Measurements from ENCODE around the gene LRRC61.

The LRRC61 gene

DNA sequence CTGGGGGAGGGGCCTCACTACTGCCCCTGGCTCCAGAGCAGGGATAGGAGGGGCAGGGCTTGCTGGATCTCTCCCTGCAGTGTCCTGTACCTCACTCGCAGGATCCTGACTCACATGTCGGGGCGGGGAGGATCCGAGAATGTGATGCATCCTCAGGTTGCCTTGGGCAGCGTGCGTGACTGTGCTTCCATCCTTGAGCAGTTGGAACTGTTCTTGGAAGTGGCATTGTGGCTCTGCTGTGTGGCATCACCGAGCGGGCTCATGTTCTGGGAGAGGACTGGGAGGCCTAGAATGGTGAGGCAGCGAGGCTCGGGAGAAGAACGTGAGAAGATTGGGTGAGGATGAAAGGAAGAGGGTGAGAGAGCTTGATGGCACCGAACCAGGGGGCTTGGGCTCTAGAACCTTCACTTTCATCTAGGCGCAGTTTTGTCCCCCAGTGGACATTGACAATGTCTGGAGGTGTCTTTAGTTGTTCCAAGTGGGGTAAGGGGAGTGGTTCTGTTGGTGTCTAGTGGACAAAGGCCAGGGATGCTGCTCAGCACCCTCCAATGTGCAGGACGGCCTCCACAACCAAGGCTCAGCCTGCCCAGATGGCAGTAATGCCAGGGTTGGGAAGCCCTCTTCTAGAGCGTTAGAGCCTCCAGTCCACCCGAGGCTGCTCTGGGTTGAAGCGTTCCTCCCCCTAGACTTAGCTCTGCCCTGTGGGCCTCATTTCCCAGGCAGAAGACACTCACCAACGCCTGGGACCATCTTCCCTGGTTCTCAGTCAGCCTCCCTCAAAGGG is 9.9 kb downstream of the LRRC61 start:
- no peak for DNase-seq (ENCODE audit: low spot score)

DNA sequence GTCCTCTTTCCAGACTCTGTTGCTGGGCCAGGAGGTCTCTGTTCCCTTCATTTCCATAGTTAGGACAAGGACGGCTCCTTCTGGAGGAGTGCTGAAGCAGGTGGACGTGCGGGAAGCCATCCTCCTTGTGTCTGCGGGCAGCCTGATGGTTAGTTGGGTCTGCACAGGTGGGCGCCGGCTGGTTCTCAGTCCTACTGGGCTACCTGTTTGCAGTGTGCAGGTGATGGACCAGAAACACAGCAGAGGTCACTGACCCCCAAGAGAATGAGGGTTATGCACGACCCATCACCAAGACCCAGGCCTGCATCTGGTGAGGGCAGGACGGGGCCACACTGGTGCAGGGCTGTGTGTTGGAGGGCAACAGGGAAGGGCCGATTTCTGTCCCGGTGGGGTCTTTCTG is 10.5 kb downstream of the LRRC61 start:
- DNase-seq (ENCODE audit: low spot score) = no peak

DNA sequence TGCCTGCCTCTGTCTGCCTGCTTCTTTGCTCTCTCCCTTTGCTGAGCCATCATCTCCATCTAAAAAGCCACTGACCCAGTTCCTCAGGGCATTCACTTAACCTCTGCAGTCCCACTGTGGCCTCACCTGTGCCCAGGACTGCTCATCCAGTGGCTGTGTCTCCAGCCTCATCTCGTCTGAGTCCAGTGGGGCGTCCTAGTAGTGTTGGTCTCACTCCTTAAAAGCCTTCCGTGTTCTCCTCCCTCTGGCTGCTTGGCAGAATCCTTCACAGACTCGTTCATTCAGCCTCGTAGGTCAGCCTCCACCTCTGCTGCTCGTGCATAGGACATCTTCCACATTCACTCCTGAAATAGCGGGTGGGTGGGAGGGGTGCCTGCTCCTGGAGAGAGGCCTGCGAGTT is 11.0 kb downstream of the LRRC61 start:
- no peak for DNase-seq (ENCODE audit: low spot score)

GRCh38 chr7:150335108-150335773 is 12.1 kb downstream of the LRRC61 start:
- no peak for DNase-seq (ENCODE audit: low spot score)

DNA sequence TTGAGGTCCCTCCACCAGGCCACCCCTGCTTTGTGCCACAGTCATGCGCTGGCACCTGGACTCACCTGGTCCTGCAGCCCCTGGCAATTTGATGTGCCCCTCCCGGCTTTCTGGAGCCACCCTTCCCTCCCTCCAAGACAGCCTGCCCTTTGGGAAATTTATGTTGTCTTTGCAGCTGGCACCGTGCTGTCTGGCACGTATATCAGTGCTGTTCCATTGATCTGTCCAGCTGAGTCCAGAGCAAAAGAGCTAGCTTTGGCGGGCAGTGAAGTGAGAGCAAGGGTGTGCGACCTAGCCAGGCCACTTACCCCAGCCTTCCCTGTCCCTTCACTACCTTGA is 12.6 kb downstream of the LRRC61 start:
- DNase-seq (ENCODE audit: low spot score) = no peak

- no peak for DNase-seq (ENCODE audit: low spot score)
Observed at GRCh38 chr7:150336746-150337145, 13.6 kb downstream of the LRRC61 start.

- DNase-seq (ENCODE audit: low spot score) = no peak
Observed at GRCh38 chr7:150337179-150337578, 14.0 kb downstream of the LRRC61 start.

GRCh38 chr7:150337659-150338081 is 14.5 kb downstream of the LRRC61 start:
- DNase-seq (ENCODE audit: low spot score) = no peak

- DNase-seq (ENCODE audit: low spot score) = no peak
Observed at GRCh38 chr7:150338166-150338829, 15.1 kb downstream of the LRRC61 start.

DNA sequence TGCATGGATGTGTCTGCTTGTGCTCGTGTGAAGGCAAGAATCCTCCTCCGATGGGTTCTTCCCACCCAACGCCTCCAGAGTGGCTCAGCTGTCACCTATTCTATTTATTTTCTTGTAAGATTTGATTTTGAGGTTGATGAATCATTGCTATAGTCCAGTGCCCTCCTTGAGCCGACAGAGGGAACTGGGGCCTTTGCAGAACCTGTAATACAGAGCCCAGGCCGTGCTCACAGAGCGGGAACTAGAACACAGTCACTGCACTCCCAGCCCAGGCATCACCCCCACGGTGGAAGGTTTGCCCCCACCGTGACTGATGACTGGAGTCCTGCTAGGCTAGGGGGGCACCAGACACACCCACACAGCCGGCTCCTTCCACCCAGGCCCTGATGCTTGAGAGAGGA is 16.3 kb downstream of the LRRC61 start:
- no peak for DNase-seq (ENCODE audit: low spot score)

GRCh38 chr7:150340024-150340749 is 17.0 kb downstream of the LRRC61 start:
- no peak for DNase-seq (ENCODE audit: low spot score)

- DNase-seq (ENCODE audit: low spot score) = no peak
Observed at GRCh38 chr7:150340875-150341262, 17.7 kb downstream of the LRRC61 start.

GRCh38 chr7:150341263-150342120 is 18.3 kb downstream of the LRRC61 start, which contains the start of gene RARRES2:
TSS of gene RARRES2 (minus strand) at chr7:150341629. CDS start at chr7:150340609, 1,020 bp downstream.
- no peak for DNase-seq (ENCODE audit: low spot score)

DNA sequence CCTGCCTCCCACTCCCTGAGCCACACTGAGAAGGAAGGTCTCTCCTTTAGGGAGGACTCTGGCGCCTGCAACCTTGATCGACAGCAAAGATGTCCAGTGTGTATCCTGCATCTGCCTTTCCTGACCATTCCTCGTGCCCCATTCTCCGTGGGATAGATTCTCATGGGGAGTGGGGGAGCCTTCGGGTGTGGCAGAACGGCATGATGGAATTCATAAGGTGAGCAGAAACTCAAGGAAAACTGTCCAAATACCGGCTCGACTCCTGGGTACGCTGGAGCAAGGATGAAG is 18.9 kb downstream of the LRRC61 start:
- no peak for DNase-seq (ENCODE audit: low spot score)

DNA sequence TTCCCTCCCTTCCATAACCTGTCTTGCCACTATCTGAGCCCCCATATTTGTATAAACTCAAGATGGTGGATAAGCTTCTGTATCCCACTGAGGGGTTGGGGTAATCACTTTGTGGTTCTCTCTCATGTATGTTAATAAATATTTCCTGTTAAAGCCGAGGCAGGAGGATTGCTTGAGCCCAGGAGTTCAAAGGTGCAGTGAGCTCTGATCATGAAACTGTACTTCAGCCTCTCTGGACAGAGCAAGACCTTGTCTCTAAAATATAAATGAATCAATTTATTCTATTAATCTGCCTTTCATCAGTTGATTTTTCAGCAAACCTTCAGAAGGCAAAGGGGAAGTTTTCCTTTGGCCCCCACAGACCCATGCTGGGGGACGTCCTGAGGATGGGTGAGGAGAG is 20.1 kb downstream of the LRRC61 start:
- DNase-seq (ENCODE audit: low spot score) = no peak

- no peak for DNase-seq (ENCODE audit: low spot score)
Observed at GRCh38 chr7:150344299-150344698, 21.1 kb downstream of the LRRC61 start.

- DNase-seq (ENCODE audit: low spot score) = no peak
Observed at GRCh38 chr7:150345012-150345411, 21.9 kb downstream of the LRRC61 start.

DNA sequence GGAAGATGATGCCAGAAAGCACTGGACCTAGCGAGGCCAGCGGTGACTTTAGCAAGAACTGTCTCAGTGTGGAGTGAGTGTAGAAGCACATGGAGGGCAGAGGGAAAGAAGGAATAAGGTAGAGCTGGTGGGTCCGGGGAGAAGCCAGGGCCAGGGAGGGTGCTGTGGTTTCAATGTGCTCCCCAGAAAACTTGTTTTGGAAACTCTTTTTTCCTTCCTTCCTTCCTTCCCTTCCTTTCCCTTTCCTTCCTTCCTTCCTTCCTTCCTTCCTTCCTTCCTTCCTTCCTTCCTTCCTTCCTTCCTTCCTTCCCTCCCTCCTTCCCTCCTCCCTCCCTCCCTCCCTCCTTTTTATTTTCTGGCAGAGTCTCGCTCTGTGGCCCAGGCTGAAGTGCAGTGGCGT is 23.8 kb downstream of the LRRC61 start:
- DNase-seq (ENCODE audit: low spot score) = no peak

DNA sequence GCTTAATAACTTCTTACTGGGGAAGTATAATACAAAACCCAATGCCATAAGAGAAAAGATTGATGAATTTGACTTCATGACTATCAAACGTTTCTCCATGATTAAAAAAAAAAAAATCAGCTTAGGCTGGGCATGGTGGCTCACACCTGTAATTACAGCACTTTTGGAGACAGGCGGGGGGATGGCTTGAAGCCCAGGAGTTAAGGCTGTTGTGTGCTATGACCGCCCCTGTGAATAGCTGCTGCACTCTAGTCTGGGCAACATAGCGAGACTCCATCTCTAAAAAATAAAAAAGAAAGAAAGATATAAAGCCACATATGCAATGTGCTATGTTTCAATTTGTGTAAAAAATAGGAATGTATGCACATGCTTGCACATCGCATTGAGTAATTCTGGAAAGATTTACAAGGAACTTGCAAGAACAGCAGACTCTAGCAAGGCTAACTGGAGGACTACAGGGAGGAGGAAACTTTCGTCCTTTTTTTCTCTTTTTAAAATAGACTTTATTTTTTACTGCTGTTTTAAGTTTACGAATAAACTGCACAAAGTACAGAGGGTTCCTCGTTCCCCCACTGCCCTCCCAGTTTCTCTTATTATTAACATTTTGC is 28.5 kb downstream of the LRRC61 start:
- no peak for DNase-seq (ENCODE audit: low spot score)

GRCh38 chr7:150355666-150356059 is 32.5 kb downstream of the LRRC61 start:
- DNase-seq (ENCODE audit: low spot score) = no peak

- DNase-seq (ENCODE audit: low spot score) = peak; percentile 50
Observed at GRCh38 chr7:150356265-150356897, 33.2 kb downstream of the LRRC61 start.

Measured in globus pallidus (tissue), 1 donor.